IMR-90 (cell line): ENCODE results near the gene ZBTB25. TPM values are rescaled to one million over a fixed set of nuclear protein-coding genes. Genes with fewer than 3 reads are reported as not detected.

Experiments used
- ATAC-seq: fragments of 200-7000 bp; cut with Tn5 transposase; 2 replicates; pipeline ENCODE4 v1.9.1; 2020; ENCODE audit warnings: low read depth, mild to moderate bottlenecking, moderate library complexity
- BruUV-seq: library from RNA; stranded (reverse); fragments of 400-500 nt; replicated peaks from 2 replicates; lab custom pipeline; 2021; lab: Mats Ljungman, UMichigan
- CTCF ChIA-PET: fragments of 300-600 bp; formaldehyde crosslinking; extraction: SDS; loops from one replicate; lab custom pipeline; 2021; ENCODE audit warnings: antibody characterized with exemption; lab: Yijun Ruan, JAX
- POLR2A ChIA-PET: fragments of 300-600 bp; sonication (Branson Sonifier 250); formaldehyde crosslinking; loops from one replicate; lab custom pipeline; 2022; ENCODE audit warnings: antibody characterized with exemption; ENCODE audit not compliant: unreplicated experiment; lab: Charles Lee
- DNase-seq: peaks from one replicate; pipeline ENCODE4 v3.0.0; 2013
- H2AFZ ChIP-seq: replicated peaks from 2 replicates; pipeline ENCODE3; 2013; ENCODE audit warnings: low read length, mild to moderate bottlenecking; ENCODE audit not compliant: poor library complexity
- H2AK5ac ChIP-seq: 2 replicates; pipeline ENCODE4 v1.6.1; 2013; ENCODE audit warnings: low read depth, low read length, inconsistent platforms
- H2AK9ac ChIP-seq: replicated peaks from 2 replicates; pipeline ENCODE3; 2013; ENCODE audit warnings: mild to moderate bottlenecking, low read depth, low read length, moderate library complexity; ENCODE audit not compliant: poor library complexity
- H2BK120ac ChIP-seq: 2 replicates; pipeline ENCODE4 v1.6.1; 2013; ENCODE audit warnings: low read depth, low read length, inconsistent platforms
- H2BK15ac ChIP-seq: 3 replicates; pipeline ENCODE4 v1.6.1; 2013; ENCODE audit warnings: low read depth, low read length, inconsistent platforms
- H2BK20ac ChIP-seq: 2 replicates; pipeline ENCODE4 v1.6.1; 2013; ENCODE audit warnings: low read depth, mild to moderate bottlenecking, inconsistent platforms, low read length, moderate library complexity
- H2BK5ac ChIP-seq: 2 replicates; pipeline ENCODE4 v1.6.1; 2013; ENCODE audit warnings: mild to moderate bottlenecking, low read depth, low read length, inconsistent platforms; ENCODE audit not compliant: poor library complexity, severe bottlenecking
- H3K14ac ChIP-seq: replicated peaks from 2 replicates; pipeline ENCODE4 v1.6.1; 2013; ENCODE audit warnings: low read depth, low read length, inconsistent platforms
- H3K18ac ChIP-seq: 2 replicates; pipeline ENCODE4 v1.6.1; 2013; ENCODE audit warnings: low read depth, low read length, control low read depth
- H3K23ac ChIP-seq: 2 replicates; pipeline ENCODE4 v1.6.1; 2013; ENCODE audit warnings: low read depth, low read length, inconsistent platforms
- H3K27ac ChIP-seq: 2 replicates; pipeline ENCODE4 v1.5.1; 2013; ENCODE audit warnings: mild to moderate bottlenecking, control low read depth, low read length; ENCODE audit not compliant: insufficient read depth
- H3K27me3 ChIP-seq: 2 replicates; pipeline ENCODE4 v1.6.1; 2013; ENCODE audit warnings: low read length; ENCODE audit not compliant: control insufficient read depth, insufficient read depth
- H3K36me3 ChIP-seq: 2 replicates; pipeline ENCODE4 v1.6.1; 2013; ENCODE audit warnings: low read length, mixed read lengths; ENCODE audit not compliant: control insufficient read depth, insufficient read depth
- H3K4ac ChIP-seq: 2 replicates; pipeline ENCODE4 v1.6.1; 2013; ENCODE audit warnings: low read depth, low read length, inconsistent platforms
- H3K4me1 ChIP-seq: 2 replicates; pipeline ENCODE4 v1.6.1; 2013; ENCODE audit warnings: low read length, mixed read lengths; ENCODE audit not compliant: control insufficient read depth, insufficient read depth
- H3K4me2 ChIP-seq: 2 replicates; pipeline ENCODE4 v1.6.1; 2013; ENCODE audit warnings: low read depth, mild to moderate bottlenecking, control low read depth, low read length, moderate library complexity
- H3K4me3 ChIP-seq: 2 replicates; pipeline ENCODE4 v1.5.1; 2013; ENCODE audit warnings: low read depth, mild to moderate bottlenecking, control low read depth, low read length, moderate library complexity; ENCODE audit not compliant: insufficient read depth
- H3K56ac ChIP-seq: 2 replicates; pipeline ENCODE4 v1.6.1; 2013; ENCODE audit warnings: low read length, inconsistent platforms; ENCODE audit not compliant: insufficient read depth; ENCODE audit errors: extremely low read depth
- H3K79me1 ChIP-seq, 2 experiments: 2 replicates each; pipeline ENCODE4 v1.6.1; 2013; ENCODE audit warnings: low read length in 2 of 2, inconsistent platforms in 1 of 2, low read depth in 1 of 2
- H3K9ac ChIP-seq: 2 replicates; pipeline ENCODE4 v1.6.1; 2013; ENCODE audit warnings: low read depth, low read length, control low read depth
- H3K9me1 ChIP-seq: 2 replicates; pipeline ENCODE4 v1.6.1; 2013; ENCODE audit warnings: low read length, inconsistent platforms; ENCODE audit not compliant: insufficient read depth
- H3K9me3 ChIP-seq: 2 replicates; pipeline ENCODE4 v1.6.1; 2013; ENCODE audit warnings: low read length; ENCODE audit not compliant: control insufficient read depth, insufficient read depth
- H4K20me1 ChIP-seq: 2 replicates; pipeline ENCODE4 v1.6.1; 2013; ENCODE audit warnings: low read length, inconsistent platforms; ENCODE audit not compliant: insufficient read depth
- H4K5ac ChIP-seq: 2 replicates; pipeline ENCODE4 v1.6.1; 2013; ENCODE audit warnings: mild to moderate bottlenecking, low read depth, low read length, control low read depth
- H4K8ac ChIP-seq, 2 experiments: 2 replicates each; pipeline ENCODE4 v1.6.1; 2013; ENCODE audit warnings: low read depth in 2 of 2, low read length in 2 of 2, control low read depth in 1 of 2, inconsistent platforms in 1 of 2
- H4K91ac ChIP-seq: 2 replicates; pipeline ENCODE4 v1.6.1; 2013; ENCODE audit warnings: low read depth, low read length, inconsistent platforms; ENCODE audit not compliant: insufficient read depth
- CHD1 ChIP-seq: IDR thresholded peaks from 2 replicates; pipeline ENCODE4 v1.6.1; 2012; ENCODE audit warnings: low read depth, low read length, improper control_type of control experiment
- CTCF ChIP-seq: conservative IDR thresholded peaks from 2 replicates; pipeline ENCODE4 v1.5.1; 2012; ENCODE audit warnings: mild to moderate bottlenecking, low read depth, low read length, improper control_type of control experiment
- RCOR1 ChIP-seq: IDR thresholded peaks from 2 replicates; pipeline ENCODE4 v1.6.1; 2012; ENCODE audit warnings: mild to moderate bottlenecking, low read length, improper control_type of control experiment; ENCODE audit not compliant: insufficient replicate concordance
- WGBS, 2 experiments: methylation state at CpG; one replicate each; pipeline versions ENCODE4 v1.1.5 to v1.1.7; 2013; ENCODE audit warnings: missing lambda C conversion rate in 2 of 2; ENCODE audit not compliant: insufficient read length in 1 of 2; ENCODE audit errors: extremely low coverage in 2 of 2; 5-methylcytosine and 5-hydroxymethylcytosine counted together
- dilution Hi-C: fragments of 300-500 bp; cut with HindIII; formaldehyde crosslinking; loops from one replicate; pipeline ENCODE4 v1.14.3; 2018; ENCODE audit warnings: low sequenced_read_pairs; ENCODE audit not compliant: unreplicated experiment
- in situ Hi-C: fragments of 300-500 bp; cut with MboI; formaldehyde crosslinking; loops from 3 replicates; pipeline ENCODE4 v1.14.3; 2019; ENCODE audit warnings: low sequenced_read_pairs, inconsistent platforms, mixed read lengths
- intact Hi-C: fragments of 100-400 bp; cut with micrococcal nuclease; formaldehyde crosslinking; loops from 2 replicates; pipeline ENCODE4 v1.10.0; 2022
- polyA plus RNA-seq, 3 experiments: library from polyadenylated mRNA; depleted of rRNA; stranded (reverse); fragments of >200 nt; gene quantifications; 2 replicates each; pipeline ENCODE4 v1.2.3, GENCODE V29; 2012; ENCODE audit warnings: low replicate concordance in 1 of 3
- total RNA-seq: library from RNA; depleted of rRNA; stranded (reverse); fragments of >200 nt; gene quantifications from 2 replicates; pipeline ENCODE4 v1.2.3, GENCODE V29; 2012

ZBTB25 gene
- total and polyA plus RNA-seq, 2 of the 4 experiments (the other 2 are of a cell fraction): 4.4 to 6.6 TPM

DNA sequence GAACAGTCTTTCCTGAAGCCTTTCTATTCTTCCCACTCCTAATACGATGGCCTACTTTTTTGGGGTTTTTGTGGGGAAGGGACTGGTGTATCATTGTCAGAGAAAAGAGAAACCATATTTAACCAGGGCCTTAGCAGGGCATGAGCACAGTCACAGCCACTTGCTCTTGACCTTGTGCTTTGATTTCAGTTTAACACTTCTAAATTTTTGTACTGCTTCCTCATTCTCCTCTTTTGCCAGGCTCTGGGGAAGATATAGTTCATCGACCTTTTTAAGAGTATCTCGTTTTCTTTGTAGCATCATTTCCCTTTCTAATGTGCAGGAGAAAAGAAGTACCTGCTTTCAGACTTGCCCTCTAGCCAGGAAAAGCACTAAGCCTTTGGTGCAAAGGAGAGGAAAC, 3.1 kb upstream of the ZBTB25 start:
- ATAC-seq (no peak), DNase-seq (no peak)
- Histone ChIP-seq H2BK5ac (peak overlapping the region; percentile 0), H3K9ac (peak overlapping the region; percentile 40; the same call in 1 of the 2 replicates), H4K20me1 (peaks cover 63% of the 10 kb centered on the region), H2BK20ac (no peak overlapping the region), H3K4me1 (peaks cover 15% of the 10 kb centered on the region), H3K4ac (no peak overlapping the region), H3K23ac (peak overlapping the region; percentile 91; the same call in 1 of the 2 replicates), H2BK120ac (no peak overlapping the region), H2BK15ac (no peak overlapping the region), H3K4me2 (peak overlapping the region; percentile 87), H3K14ac (peak overlapping the region; percentile 33), H2AK9ac (no peak overlapping the region), H3K79me1 (peaks cover 14 to 68% of the 10 kb centered on the region in 2 experiments), H4K91ac (no peak overlapping the region), H3K9me3 (no peaks in the 10 kb centered on the region), H3K18ac (no peak overlapping the region), H3K4me3 (peak overlapping the region; percentile 7; the same call in 1 of the 2 replicates), H3K27me3 (no peaks in the 10 kb centered on the region), H2AK5ac (peak overlapping the region; percentile 53; the same call in 1 of the 2 replicates), H3K56ac (0 out of 2 replicates have a peak overlapping the region, but pooled peaks have one; percentile 17), H3K9me1 (peaks cover 16% of the 10 kb centered on the region), H4K8ac (no peak overlapping the region), H3K27ac (no peak overlapping the region), H2AFZ (no peak overlapping the region), H4K5ac (no peak overlapping the region), H3K36me3 (no peaks in the 10 kb centered on the region)
- TF ChIP-seq RCOR1: no peak
- TF ChIP-seq CHD1: no peak
- no peak for TF ChIP-seq CTCF
- WGBS, 2 experiments: no CpG with 5 or more reads among the region's 3 CpGs
- dilution Hi-C loops (no loop called here), in situ Hi-C loops (no loop called here), intact Hi-C loops (no loop called here)
- ChIA-PET POLR2A (no interaction called here), CTCF (no interaction called here)
- BruUV-seq: no TSS peak
